HG03139 (cell line): Measurements from ENCODE around the gene OR51B4.
"Not testable (repeated sequence)": the region's sequence is repeated elsewhere in the genome, so short reads cannot be mapped to it uniquely, and the experiment has no call there.

Experiments
- ATAC-seq: cut with Tn5 transposase; IDR thresholded peaks from one replicate; pipeline ENCODE4 v1.9.1; 2021; ENCODE audit not compliant: unreplicated experiment

The OR51B4 gene

DNA sequence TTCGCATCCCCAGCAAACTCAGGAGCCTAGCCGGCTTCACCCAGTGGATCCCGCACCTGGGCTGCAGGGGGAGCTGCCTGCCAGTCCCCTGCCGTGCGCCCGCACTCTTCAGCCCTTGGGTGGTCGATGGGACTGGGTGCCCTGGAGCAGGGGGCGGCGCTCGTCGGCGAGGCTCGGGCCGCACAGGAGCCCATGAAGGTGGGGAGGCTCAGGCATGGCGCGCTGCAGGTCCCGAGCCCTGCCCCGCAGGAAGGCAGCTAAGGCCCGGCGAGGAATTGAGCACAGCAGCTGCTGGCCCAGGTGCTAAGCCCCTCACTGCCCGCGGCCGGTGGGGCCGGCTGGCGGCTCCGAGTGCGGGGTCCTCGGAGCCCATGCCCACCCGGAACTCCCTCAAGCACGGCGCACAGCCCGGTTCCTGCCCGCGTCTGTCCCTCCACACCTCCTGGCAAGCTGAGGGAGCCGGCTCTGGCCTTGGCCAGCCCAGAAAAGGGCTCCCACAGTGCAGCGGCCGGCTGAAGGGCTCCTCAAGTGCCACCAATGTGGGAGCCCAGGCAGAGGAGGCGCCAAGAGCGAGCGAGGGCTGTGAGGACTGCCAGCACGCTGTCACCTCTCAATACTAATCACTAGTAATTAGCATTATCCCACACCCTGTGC, 7.3 kb downstream of the OR51B4 start:
- not testable (repeated sequence) for ATAC-seq

DNA sequence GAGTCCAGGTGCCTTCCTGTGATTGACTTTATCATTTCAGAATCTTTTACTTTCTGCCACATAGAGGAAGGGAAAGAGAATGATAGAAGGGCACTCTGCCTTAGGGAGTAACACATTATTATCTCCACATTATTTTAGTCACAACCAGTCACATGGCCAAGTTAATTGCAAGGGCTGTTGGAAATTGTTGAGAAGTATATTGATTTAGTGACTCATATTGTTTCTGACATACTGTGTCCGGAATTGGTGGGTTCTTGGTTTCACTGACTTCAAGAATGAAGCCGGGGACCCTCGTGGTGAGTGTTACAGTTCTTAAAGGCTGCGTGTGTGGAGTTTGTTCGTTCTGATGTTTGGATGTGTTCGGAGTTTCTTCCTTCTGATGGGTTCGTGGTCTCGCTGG, 8.7 kb downstream of the OR51B4 start:
- ATAC-seq, result no peak

GRCh38 chr11:5291207-5291838, 10.4 kb downstream of the OR51B4 start:
- peak; percentile 95 for ATAC-seq

DNA sequence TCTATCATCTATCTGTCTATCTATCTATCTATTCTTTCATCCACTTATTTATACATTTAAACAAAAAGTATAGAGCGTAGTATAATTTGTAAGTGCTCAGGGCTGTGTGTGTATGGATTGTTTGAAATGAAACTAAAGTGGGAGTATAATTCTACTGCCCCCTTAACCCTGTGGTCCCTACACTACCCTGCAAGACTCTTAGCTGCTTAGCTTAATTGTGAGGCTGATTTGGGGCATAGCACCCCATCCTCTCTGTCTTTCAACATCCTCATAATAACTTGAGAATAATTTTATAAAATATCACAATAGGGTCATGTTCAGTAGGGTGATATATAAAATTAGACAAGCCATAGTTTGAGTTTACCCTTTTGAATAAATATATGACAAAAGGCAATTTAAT, 11.6 kb downstream of the OR51B4 start:
- no peak for ATAC-seq

- ATAC-seq, result no peak
Measured at GRCh38 chr11:5289696-5290095, 12.1 kb downstream of the OR51B4 start.

- ATAC-seq, result no peak
Measured at GRCh38 chr11:5288906-5289550, 12.7 kb downstream of the OR51B4 start.

- ATAC-seq, result no peak
Measured at GRCh38 chr11:5288108-5288905, 13.4 kb downstream of the OR51B4 start.

DNA sequence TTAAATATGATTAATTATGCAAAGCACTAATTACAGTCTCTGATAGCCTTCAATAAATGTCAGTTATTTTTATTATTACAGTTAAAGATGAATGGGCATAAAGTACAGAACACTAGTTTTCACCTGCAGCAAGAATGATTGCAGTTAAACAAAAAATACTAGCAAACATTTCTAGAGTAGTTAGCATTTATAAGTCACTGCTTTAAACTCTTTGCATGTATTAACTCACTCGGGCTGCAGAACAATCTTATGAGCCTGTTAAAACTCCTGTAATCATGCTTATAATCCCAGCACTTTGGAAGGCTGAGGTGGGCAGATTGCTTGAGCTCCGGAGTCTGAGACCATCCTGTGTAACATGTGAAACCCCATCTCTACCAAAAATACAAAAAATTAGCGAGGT, 14.8 kb downstream of the OR51B4 start:
- no peak for ATAC-seq

DNA sequence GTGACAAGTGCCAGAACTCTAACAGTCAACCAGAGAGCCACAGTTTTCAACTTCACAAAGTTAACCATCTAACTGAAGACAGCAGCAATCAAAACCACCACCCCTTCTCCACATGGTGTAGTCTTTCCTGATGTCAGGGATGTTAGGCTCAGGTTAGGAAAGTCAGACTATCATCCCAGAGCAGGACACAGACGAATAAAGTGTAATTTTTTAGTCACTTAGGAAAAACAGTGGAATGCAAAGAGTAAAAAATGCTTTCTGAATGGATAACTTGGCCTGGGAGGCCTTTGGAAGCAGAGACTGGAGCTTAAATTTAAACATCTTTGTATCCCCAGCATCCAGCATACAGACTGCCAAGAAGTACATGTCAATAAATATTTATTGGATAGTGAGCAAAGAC, 15.4 kb downstream of the OR51B4 start:
- no peak for ATAC-seq

- ATAC-seq, result no peak
Measured at GRCh38 chr11:5285703-5286340, 15.9 kb downstream of the OR51B4 start.

GRCh38 chr11:5284637-5285036, 17.1 kb downstream of the OR51B4 start:
- ATAC-seq, result no peak

DNA sequence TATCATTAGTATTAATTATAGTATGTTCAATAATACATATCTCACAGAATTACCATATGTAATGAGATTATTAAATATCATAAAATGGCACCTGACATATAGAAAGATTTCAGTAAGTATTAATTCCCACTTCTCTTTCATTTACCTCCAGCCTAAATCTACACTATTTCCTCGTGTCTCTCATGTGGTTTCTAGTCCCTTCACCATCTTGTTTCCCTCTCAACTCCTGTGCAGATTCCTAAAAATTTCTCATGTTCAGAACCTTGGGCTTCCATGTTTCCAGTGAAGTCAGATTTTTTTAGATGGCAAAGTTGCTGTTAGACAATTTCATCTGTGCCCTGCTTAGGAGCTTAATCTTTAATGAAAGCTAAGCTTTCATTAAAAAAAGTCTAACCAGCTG, 17.9 kb downstream of the OR51B4 start:
- ATAC-seq, result no peak

- no peak for ATAC-seq
Measured at GRCh38 chr11:5283086-5283485, 18.7 kb downstream of the OR51B4 start.

DNA sequence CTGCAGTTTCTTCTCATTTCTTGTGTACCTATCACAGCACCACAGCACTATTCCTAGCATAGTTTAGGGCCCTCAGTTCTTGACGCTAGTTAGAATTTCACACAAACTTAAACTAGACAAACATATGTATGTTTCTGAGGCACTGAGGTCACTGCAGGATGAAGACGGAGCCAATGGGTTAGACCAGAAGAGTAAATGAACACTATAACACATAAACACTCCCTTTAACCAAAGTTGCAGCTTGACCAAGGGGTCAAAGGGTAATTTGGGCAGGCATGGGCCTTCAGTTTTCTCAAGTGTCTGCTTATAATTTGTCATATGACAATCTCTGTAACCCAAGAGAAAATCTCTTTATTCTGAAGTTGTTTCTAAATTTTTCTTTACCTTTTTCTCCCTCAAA, 19.1 kb downstream of the OR51B4 start:
- ATAC-seq, result no peak

DNA sequence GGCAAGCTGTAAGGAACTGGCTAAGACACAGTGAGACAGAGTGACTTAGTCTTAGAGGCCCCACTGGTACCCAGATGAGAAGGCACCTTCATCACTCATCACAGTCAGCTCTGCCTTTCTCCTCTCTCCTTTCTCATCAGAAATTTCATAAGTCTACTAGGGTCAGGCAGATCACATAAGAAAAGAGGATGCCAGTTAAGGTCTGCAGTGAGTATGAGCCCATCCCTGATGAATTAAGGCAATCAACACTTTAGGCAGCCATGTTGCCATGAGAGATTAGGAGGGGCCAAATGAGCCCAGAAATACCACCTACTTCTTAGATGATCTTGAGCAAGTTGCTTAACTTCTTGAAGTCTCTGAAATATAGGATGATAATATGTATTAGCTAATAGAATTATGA, 20.1 kb downstream of the OR51B4 start:
- no peak for ATAC-seq

GRCh38 chr11:5280582-5281102, 21.1 kb downstream of the OR51B4 start:
- peak; percentile 96 for ATAC-seq

DNA sequence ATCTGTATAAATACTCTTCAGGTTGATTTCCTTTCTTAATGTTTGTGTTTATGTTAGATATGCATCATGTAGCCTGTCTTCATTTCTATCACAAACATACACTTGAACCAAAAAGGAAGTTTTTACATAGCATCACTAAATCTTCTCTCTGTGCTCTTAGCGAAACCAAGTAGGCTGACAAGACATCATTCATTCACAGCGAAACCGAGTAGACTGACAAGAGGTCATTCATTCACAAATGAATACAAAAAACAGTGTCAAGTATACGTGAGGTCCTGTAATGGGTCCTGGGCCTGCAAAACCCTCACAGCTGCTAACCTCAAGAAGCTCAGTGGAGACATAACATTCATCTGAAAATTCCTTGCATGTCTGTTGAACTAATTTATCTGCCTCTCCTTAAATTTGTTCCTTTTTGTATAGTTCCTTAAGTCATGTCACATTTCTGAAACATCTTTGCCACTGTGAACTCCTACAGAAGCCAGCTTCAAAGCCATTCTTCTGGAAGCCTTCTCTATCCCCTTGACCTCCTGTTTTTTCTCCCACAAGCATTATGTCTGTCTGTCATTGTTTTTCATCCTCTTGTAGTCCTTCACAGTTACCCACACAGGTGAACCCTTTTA, 22.2 kb downstream of the OR51B4 start:
- no peak for ATAC-seq

DNA sequence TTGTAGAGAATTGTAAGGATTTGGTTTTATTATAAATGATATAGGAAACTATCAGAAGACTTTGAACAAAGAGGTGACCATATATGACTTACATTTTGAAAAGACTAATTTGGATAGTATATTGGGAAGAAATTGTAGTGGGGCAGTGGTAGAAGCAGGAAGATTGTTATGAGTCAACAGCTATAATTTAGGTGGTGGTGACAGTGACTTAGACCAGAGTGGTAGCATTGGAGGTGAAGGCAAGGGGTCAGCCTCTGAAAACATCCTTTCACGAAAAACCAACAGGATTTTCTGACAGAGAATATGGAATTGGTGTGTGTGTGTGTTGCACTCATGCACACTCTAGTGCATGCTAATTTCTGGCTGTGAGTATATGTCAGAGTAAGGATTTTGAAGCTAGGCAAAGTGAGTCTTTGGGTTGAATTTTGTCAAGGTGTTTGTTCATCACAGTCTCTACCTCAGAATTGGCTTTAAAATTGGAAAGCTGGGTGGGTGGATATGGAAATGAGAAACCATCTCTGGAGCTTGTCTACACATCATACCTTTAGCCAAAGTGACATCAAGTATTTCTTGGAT, 23.9 kb downstream of the OR51B4 start:
- ATAC-seq, result peak; percentile 34

DNA sequence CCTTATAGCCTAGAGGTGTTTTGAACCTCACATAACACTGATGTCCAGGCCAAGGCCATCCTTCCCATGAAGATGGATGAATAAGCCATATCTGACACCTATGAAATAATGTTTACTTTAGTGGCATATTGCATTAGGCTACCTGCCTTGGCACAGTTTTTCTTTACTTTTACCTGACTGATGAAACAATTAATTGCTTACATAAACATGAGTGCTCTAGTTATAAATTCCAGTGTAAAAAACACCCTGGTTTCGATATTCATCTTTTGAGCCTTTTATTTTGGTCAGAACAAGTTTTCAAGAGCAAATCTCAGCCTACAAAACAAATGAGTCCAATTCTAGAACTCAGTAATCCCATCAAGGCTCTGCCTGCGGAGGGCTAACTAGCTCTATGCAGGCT, 25.0 kb downstream of the OR51B4 start:
- no peak for ATAC-seq
